GM19238 (cell line): ENCODE data around the gene CLCN6.
A peak's percentile ranks its signal among the peaks of the same experiment; 100 is the strongest.

Experiments used
- DNase-seq: peaks from one replicate; pipeline ENCODE4 v3.0.0; 2011; ENCODE audit warnings: low spot score; ENCODE audit not compliant: insufficient read length

Gene CLCN6

DNA sequence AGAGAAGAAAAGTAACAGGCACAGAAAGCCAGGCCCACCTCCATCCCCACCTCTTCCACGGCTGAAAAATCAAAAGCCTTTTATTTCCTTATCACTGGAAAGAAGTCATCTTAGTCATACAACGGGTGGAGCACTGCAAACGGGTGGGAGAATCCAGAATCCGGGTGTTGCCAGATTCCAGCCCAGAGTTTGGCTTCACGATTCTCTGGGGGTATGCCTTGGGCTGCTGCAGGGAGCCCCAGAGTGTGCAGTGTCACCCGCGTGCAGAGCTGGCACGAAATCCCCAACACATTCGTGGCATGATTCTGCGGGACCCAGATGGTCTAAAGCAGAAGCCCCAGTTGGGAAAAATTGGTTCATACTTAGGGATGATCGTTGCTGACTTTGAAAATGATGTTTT is 44.2 kb downstream of the CLCN6 start:
- no peak for DNase-seq

DNA sequence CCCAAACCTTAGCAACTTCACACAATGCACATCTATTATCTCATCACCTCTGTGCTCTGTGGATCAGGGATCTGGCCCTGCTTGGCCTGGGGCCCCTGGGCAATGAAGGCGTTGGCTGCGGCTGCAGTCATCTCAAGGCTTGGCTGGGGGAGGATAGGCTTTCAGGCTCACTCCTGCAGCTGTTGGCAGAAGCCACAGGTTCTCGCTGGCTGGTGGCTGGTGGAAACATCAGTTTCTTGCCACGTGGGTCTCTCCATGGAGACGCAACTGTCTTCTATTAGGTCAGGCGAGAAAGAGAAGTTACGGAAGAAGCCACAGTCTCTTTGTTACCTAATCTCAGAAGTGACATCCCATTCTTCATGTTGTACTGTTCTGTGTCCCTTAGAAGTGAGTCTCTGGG is 45.2 kb downstream of the CLCN6 start:
- no peak for DNase-seq

DNA sequence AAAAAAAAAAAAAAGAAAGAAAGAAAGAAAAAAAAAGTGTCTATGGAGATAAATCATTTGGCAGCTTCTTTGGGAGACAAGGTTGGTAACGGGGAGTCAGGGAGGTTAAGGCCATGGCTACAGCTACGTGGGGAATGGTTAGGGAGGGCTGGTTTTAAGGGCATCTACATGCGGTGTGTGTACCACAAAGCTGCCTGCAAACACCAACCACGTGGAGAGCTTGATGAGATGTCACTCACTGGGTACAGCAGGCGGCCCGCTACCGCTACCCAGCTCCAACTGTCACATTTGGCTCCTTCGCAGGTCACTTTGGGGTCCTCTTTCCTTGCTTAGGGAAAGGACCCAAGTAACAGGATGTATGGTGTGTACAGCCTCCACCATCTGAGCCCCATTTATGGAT is 48.5 kb downstream of the CLCN6 start:
- no peak for DNase-seq

DNA sequence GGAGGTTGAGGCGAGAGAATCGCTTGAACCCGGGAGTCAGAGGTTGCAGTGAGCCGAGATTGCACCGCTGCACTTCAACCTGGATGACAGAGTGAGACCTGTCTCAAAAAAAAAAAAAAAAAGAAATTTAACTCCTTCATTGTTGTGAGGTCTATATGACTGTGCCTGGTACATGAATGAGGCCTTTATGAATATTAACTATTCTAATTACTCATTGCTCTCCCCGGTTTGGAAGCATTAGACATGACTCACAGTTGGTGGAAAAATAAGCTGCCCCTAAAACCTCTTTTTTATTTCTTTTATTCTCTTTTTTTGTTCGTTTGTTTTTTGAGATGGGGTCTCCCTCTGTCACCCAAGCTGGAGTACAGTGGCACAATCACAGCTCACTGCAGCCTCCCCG is 49.4 kb downstream of the CLCN6 start:
- no peak for DNase-seq

DNA sequence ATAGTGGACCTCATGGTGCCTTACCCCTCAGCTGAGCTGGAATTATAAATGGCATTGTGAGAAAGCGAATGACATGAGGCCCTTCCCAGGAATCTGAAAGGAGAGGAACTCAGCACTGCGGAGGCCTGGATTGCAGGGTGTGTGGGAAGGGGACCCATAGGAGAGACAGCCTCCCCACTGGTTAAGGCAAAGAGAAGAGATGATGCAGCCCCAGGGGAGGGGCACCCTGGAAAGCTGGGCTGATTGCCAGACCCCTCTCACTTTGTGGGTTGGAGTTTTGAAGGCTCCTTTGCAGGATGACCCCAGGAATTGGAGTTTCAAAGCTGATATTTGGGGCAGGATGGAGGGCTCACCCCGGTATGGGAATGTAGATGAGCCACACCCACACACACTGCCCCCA is 50.7 kb downstream of the CLCN6 start:
- DNase-seq: no peak

DNA sequence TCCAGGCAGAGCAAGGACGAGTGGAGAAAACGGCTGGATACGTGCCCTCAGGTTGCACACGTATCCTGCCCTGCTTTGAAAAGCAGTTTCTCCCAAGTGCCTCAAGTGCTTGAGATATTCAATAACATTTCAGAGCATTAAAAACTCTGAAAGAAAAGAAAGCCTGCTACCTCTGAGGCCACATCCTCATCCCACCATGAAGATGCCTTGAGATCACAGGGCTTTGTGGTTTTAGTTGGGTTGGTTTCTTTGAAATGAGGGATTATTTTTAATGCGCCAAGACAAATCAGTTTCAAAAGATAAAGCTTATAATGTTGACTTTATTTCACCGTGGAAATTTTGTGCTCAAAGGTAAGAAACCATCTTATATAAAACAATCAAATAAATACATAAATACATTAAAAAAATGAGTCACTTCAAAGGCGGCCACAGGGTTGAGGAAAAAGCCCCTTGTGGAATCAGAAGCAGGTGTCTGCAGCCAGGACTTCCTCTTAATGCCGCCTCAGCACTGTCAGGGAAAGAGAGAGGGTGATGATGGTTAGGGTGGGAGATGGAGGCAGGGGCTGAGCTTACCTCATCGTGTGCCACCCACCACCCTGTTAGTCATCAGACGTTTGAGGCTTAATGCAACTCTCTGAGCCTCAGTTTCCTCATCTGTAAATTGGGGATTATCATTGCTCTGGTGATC is 51.3 kb downstream of the CLCN6 start:
- no peak for DNase-seq

DNA sequence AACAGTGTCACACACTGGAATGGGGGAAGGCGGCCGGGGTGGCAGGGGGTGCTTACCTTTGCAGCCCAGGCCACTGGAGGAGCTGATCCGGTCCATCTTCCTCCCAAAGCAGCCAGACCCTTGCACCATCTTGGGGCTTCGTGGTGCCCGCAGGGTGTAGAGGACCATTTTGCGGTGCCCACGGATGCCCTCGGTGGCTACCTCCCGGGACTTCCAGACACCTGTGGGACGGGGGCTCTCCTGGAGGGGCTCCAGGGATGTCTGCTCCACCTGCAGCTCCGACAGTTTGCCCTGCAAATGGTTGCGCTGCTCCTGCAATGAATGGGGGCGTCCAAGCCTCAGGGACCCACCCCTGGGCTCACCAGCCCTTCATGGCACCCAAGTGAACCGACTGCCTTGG is 52.2 kb downstream of the CLCN6 start:
- no peak for DNase-seq

DNA sequence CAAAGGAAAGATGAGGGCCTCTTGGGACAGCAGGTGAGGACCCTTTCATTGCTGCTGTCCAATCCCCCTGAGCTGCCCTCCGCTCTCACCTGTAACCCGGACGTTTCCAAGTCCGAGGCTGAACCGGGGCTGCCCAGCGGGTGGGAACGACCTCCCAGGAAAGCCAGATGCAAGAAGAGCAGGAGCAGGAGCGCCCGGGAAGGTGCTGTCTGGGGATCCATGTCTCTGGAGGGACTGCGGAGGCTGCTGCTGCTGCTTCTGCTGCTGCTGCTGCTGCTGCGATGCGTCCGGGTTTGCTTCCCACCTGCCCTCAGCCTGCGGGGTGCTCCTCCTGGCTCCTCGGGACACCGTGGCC is 52.6 kb downstream of the CLCN6 start, which contains the start of gene NPPB:
Gene NPPB, minus strand, starts transcription at position 333 of the 355 bp plus-strand sequence. Its CDS starts 112 bp downstream, at position 221.
- no peak for DNase-seq

DNA sequence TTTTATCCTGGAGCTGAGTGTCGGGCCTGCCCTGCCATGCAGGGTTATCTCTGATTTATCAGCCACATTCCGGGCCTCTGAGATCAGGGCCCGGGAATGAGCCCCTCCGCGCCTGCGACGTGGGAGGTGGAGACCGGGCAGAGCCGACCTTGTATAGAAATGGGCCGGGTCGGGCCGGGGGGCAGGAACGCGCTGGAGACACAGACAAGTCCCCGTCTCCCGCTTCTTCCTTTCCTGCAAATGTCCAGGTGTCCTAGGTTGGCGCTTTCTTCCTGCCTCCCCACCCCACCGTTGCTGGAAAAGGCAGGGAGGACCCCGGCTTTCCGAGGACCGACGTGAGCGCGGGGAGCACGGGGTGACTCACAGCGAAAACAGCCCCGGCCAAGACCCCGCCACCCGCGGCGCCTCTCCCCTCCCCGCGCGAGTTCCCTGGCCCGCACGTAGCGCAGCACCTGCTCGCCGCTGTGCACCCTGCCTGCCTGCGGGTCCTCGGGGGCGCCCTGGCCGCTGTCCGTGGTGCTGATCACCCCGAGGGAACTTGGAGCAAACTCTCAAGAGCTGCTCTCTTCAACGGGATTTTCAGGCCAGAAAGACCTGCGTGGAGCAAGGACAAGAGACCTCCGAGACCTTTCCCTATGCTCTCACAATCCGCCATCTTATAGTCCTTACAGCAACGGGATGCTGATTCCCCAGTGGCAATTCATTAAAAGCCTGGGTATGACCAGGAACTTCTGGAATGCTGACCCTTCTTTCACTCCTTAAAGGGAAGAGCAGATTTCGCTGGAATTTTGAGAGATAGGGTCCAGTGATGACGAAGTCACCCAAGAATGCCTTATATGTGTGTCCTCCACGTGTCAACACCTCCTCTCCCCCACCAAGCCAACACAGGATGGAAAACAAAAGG is 53.2 kb downstream of the CLCN6 start:
- DNase-seq: peak; percentile 71

DNA sequence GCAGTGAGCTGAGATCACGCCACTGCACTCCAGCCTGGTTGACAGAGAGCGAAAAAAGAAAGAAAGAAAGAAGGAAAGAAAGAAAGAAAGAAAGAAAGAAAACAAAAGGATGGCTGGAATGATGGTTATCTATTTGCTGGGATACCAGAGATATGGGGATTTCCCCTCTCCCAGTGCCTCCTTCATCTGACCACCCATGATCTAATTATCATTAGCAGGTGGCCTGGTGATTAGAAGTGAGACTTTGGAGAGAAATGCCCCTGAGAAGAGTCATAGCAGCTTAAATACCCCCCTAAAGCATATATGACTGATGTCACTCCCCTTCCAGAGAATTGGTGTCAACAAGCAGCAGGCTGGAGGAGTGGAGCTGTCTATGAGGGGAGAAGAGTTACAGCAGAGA is 54.1 kb downstream of the CLCN6 start:
- no peak for DNase-seq

DNA sequence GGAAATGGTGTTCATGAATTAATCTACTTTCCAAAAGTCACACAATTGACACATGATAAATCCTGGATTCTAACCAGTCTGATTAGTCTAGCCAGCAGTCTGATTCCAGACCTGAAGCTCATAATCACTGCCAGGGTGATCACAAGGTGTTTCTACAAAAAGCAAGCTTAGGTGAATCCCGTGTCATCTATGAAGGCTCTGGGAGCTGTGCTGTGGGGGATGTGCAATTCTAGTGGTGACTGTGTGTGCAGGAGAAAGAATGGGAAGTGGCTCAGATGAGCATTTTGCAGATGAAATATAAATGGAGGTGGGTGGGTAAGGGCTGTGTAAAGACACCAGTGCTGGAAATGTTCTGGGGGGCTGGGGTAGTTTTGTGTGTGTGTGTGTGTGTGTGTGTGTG is 54.6 kb downstream of the CLCN6 start:
- DNase-seq: no peak

DNA sequence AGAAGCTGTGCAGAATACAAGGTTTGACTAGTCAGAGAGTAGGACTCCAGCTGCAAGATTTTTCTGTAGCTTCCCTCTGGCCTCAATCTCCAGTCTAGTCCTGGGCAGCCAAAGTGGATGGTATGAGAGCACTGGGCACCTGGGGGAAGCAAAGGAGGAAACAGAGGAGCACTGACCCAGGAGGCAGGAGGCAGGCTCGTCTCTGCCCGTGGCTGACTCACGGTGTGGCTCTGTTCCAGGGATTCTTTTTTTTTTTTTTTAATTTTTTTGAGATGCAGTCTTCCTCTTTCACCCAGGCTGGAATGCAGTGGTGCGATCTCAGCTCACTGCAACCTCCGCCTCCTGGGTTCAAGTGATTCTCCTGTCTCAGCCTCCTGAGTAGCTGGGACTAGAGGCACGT is 56.9 kb downstream of the CLCN6 start:
- no peak for DNase-seq

DNA sequence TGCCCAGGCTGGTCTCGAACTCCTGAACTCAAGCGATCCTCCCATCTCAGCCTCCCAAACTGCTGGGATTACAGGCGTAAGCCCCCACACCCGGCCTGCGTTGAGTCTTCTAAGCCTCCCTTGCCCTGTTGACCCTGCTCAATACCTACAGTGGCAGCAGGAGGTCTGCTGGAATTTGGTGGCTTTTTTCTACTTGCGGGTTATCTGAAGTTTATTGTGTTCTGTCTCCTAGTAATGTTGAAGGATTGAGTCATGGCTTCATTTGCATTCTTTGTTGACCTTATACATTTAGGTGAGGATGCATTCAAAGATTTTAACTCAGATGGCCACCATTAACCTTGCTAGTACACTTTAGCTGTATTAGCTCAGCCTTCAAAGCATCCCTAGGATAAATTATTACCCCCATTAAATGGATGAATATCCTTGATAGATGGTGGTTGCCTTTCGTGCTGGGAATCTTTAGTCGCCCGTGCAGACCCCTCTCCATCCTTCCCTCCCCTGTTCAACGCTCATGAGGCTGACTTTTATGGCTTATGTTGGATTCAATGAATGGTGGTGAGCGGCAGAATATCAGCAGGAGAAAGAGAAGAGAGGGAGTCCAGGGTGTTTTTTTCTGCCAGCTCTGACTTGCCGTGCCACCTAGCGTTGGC is 62.5 kb downstream of the CLCN6 start:
- no peak for DNase-seq

DNA sequence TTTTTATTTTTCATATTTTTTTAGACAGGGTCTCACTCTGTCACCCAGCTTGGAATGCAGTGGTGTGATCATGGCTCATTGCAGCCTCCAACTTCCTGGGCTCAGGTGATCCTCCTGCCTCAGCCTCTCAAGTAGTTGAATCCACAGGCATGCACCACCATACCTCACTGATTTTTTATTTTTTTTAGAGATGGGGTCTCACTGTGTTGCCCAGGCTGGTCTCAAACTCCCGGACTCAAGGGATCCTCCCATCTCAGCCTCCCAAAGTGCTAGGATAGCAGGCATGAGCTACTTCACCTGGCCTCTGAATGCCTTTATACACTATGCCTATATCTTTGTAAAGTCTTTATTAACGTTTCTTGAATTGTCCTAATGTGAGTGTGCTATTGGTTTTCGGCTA is 63.1 kb downstream of the CLCN6 start:
- no peak for DNase-seq

DNA sequence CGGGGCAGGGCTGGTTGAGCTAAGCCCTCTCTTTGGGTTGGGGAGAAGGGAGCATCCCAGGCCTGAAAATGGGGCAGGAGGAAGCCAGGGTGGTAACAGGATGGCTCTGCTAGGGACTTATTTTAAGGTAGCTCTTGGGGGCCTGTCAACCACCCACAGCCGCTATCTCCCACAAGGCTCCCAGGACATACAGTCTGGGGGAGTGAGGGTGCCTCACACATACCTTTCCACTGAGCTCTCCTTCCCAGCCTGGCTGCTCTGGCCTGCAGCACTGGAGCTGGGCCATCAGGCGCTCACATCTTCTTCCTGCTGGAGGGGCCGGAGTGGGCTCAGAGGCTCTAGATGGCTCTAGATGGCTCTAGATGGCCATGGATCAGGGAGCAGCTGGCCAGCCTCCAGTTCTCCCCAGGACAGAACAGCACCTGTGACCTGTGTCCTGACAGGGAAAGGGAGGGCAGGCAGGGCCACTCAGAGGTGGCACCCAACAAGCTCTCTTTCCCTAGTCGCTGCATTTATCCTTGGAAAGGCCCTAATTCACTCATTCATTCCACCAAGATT is 63.7 kb downstream of the CLCN6 start:
- no peak for DNase-seq

DNA sequence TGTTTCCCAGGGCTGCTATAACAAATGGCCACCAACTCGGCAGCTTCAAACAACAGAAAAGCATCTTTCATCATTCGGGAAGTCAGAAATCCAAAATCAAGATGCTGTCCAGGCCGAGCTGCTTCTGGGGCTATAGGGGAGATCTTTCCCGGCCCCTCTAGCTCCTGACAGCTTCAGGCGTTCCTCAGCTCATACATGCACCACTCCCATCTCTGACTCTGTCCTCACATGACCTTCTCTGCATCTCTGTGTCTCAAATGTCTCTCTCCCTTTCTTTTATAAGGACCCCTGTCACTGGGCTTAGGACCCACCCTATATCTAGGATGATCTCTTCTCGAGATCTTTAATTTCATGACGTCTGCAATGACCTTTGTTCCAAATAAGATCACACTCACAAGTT is 66.6 kb downstream of the CLCN6 start:
- DNase-seq: no peak

DNA sequence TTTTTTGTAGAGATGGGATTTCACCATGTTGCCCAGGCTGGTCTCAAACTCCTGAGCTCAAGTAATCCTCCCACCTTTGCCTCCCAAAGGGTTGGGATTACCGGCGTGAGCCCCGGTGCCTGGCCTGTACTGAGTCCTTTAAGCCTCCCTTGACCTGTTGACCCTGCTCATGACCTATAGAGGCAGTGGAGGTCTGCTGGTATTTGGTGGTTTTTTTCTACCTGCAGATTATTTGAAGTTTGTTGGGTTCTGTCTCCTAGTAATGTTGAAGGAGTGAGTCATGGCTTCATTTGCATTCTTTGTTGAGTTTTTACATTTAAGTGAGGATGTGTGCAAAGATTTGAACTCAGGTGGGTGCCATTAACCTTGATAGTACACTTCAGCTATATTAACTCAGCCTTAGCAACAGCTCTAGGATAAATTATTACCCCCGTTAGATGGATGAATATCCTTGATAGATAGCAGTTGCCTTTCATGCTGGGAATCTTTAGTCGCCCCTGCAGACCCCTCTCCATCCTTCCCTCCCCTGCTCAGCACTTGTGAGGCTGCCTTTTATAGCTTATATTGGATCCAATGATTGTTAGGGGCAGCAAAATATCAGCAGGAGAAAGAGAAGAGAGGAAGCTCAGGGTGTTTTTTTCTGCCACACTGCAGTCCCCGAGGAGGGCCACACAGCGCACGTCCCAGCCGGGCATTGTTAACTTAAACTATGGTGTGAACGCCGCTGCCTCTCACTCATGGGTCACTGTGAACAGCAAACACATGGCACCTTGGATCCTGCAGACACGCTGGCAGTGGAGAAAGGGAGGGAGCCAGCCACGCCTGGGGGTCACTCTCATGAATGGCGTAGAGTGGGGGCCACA is 67.6 kb downstream of the CLCN6 start:
- DNase-seq: no peak

DNA sequence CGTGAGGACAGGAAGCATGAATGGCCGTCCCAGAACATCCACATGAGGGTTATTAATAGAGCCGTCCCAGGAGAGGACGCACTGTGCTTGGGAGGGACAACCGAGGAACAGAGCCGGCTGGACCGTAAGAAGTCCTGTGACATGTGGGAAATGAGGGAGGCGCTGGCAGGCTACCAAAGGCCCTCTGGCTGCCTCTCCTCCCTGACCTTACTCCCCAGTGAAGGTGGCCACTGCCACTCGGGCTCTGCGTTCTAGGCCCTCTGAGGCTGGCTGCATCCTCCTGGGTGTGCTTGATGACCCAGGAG is 68.2 kb downstream of the CLCN6 start:
- DNase-seq: no peak

DNA sequence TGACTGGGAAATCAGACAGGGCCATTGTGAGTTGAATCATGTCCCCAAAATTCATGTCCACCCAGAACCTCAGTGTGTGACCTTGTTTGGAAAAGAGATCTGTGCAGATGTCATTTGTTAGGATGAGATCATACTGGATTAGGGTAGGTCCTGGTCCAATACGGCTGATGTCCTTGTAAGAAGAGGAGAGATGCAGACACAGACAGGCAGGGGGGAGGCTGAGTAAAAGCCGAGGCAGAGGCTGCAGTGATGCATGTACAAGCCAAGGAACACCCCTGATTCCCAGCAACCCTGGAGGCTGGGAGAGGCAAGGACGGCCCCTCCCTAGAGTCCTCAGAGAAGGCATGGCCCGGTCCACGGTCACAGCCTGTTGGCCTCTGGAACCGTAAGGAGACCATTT is 68.6 kb downstream of the CLCN6 start:
- no peak for DNase-seq

DNA sequence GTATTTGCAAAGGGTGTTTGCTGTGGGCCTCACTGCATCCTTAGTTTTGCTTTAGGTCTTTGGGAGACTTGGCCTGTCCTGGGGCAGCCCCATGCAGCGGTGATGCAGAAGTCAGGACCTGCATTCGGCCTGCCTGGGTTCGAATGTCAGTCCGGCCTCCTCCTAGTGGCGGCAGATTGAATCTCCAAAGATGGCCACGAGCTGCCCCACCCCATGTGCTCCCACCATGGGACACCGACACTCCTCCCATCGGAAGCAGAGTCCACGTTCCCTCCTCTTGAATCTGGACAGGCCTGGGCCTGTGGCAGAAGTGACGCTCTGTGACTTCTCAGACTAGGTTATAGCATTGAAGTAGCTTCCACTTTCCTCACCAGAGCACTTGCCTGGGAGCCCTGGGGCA is 69.1 kb downstream of the CLCN6 start:
- DNase-seq: no peak

DNA sequence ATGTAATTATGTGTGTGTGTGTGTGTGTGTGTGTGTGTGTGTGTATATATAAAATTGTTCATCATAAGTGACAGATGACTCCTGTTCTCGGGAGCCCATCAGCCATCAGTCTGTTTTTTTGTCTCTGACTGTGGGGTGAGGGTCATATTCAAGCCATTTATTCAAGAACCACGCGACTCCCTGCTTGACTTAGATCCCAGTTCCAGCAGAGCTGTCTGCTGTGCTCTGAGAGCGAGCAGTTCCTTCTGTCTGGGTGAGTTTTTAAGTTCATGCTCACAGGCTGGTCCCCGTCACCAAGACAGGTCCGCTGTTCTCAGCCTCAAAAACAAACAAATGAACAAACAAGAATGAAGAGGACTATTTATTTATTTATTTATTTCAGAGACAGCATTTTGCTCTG is 71.1 kb downstream of the CLCN6 start:
- DNase-seq: no peak
